K562 (cell line): ENCODE data around the gene GALT. TPM values are rescaled to one million over a fixed set of nuclear protein-coding genes. Genes with fewer than 3 reads are reported as not detected.

Source experiments
- ATAC-seq: fragments of 200-7000 bp; cut with Tn5 transposase; 3 replicates; pipeline ENCODE4 v1.9.1; 2020; ENCODE audit warnings: moderate library complexity
- BruUV-seq: library from RNA; stranded (reverse); fragments of 400-500 nt; replicated peaks from 2 replicates; lab custom pipeline; 2021; lab: Mats Ljungman, UMichigan
- CTCF ChIA-PET: fragments of 300-600 bp; formaldehyde crosslinking; extraction: SDS; loops from one replicate; lab custom pipeline; 2021; ENCODE audit warnings: low intra/inter-chr PET ratio; lab: Yijun Ruan, JAX
- POLR2A ChIA-PET: fragments of 300-600, 350-650 bp; sonication (Branson Sonifier 250); formaldehyde crosslinking; extraction: SDS; loops from one replicate; lab custom pipeline; 2021; ENCODE audit warnings: antibody characterized with exemption, inconsistent platforms; lab: Yijun Ruan, JAX
- DNase-seq, 4 experiments: peaks; one replicate each; pipeline versions ENCODE4 v3.0.0 to v3.0.0-alpha.2; 2011 to 2018; ENCODE audit warnings: low spot score in 3 of 4, mixed read lengths in 3 of 4; ENCODE audit errors: extremely low read depth in 1 of 4
- FAIRE-seq: peaks from 2 replicates; lab custom pipeline; 2011; peaks lifted over from hg19 to GRCh38; lab: Jason Lieb, UNC
- H2AFZ ChIP-seq: 2 replicates; pipeline ENCODE4 v1.6.0; 2011; ENCODE audit warnings: low read depth, low read length, control low read depth, inconsistent platforms
- H3K27ac ChIP-seq: fragments of 200-600 bp; 3 replicates; pipeline ENCODE4 v1.8.0; 2011; ENCODE audit warnings: low read depth, mild to moderate bottlenecking, control low read depth, inconsistent platforms, low read length, moderate library complexity, mixed read lengths; ENCODE audit errors: extremely low read depth
- H3K27me3 ChIP-seq, 2 experiments: fragments of 300-600 bp in 1 of 2; 2 replicates in 1 of 2; 3 replicates in 1 of 2; pipeline versions ENCODE4 v1.6.0 to v1.8.0; 2011; ENCODE audit warnings: inconsistent platforms in 2 of 2, low read length in 2 of 2, mild to moderate bottlenecking in 1 of 2, mixed read lengths in 1 of 2, moderate library complexity in 1 of 2; ENCODE audit not compliant: control insufficient read depth in 2 of 2, insufficient read depth in 2 of 2
- H3K36me3 ChIP-seq: fragments of 300-600 bp; 3 replicates; pipeline ENCODE4 v1.8.0; 2011; ENCODE audit warnings: mild to moderate bottlenecking, low read length, inconsistent platforms; ENCODE audit not compliant: control insufficient read depth, insufficient read depth
- H3K4me1 ChIP-seq, 2 experiments: fragments of 200-600 bp in 1 of 2; replicated peaks in 1 of 2; 2 replicates in 1 of 2; 3 replicates in 1 of 2; pipeline versions ENCODE4 v1.5.1 to v1.8.0; 2011; ENCODE audit warnings: inconsistent platforms in 2 of 2, low read length in 2 of 2, mild to moderate bottlenecking in 1 of 2, mixed read lengths in 1 of 2, moderate library complexity in 1 of 2; ENCODE audit not compliant: control insufficient read depth in 2 of 2, insufficient read depth in 2 of 2
- H3K4me2 ChIP-seq: 2 replicates; pipeline ENCODE4 v1.6.1; 2011; ENCODE audit warnings: low read length, control low read depth, inconsistent platforms, mixed read lengths; ENCODE audit not compliant: insufficient read depth
- H3K4me3 ChIP-seq: fragments of 200-600 bp; sonication (generic), shearing (Covaris generic); 2 replicates; pipeline ENCODE4 v1.5.1; 2016; ENCODE audit warnings: control low read depth, inconsistent platforms
- H3K79me2 ChIP-seq: fragments of 200-600 bp; 3 replicates; pipeline ENCODE4 v1.8.0; 2011; ENCODE audit warnings: low read length, inconsistent platforms; ENCODE audit not compliant: control insufficient read depth, insufficient read depth
- H3K9ac ChIP-seq, 2 experiments: 2 replicates each; pipeline versions ENCODE4 v1.6.0 to v1.6.1; 2011; ENCODE audit warnings: low read depth in 2 of 2, low read length in 2 of 2, control low read depth in 1 of 2, inconsistent platforms in 1 of 2, mild to moderate bottlenecking in 1 of 2, mixed read lengths in 1 of 2; ENCODE audit not compliant: insufficient read depth in 1 of 2
- H3K9me1 ChIP-seq: one replicate; pipeline ENCODE4 v1.6.0; 2011; ENCODE audit warnings: inconsistent platforms, mild to moderate bottlenecking, low read length, moderate library complexity; ENCODE audit not compliant: control insufficient read depth, insufficient read depth
- H3K9me3 ChIP-seq: replicated peaks from 2 replicates; pipeline ENCODE4 v1.5.1; 2011; ENCODE audit warnings: low read depth, low read length, inconsistent platforms; ENCODE audit not compliant: control insufficient read depth, insufficient read depth
- H4K20me1 ChIP-seq: replicated peaks from 2 replicates; pipeline ENCODE4 v1.6.1; 2011; ENCODE audit warnings: low read length, inconsistent platforms, mixed read lengths; ENCODE audit not compliant: control insufficient read depth, insufficient read depth
- ARID1B ChIP-seq: fragments of 450-650 bp; IDR thresholded peaks from 2 replicates; pipeline ENCODE4 v1.6.1; 2016; ENCODE audit warnings: antibody characterized with exemption, mild to moderate bottlenecking, inconsistent platforms
- EGR1 ChIP-seq: fragments of 450-650 bp; conservative IDR thresholded peaks from 2 replicates; pipeline ENCODE4 v1.6.1; 2017; ENCODE audit warnings: mild to moderate bottlenecking
- ELF2 ChIP-seq: fragments of 250-450 bp; sonication (Bioruptor Pico); IDR thresholded peaks from 2 replicates; pipeline ENCODE4 v1.5.0; 2021; ENCODE audit warnings: mild to moderate bottlenecking
- ETS1 ChIP-seq: conservative IDR thresholded peaks from 2 replicates; pipeline ENCODE4 v1.6.1; 2011; ENCODE audit warnings: low read depth, mild to moderate bottlenecking, low read length; ENCODE audit not compliant: control insufficient read depth
- KDM1A ChIP-seq, 2 experiments: fragments of 450-650 bp; IDR thresholded peaks; 2 replicates each; pipeline ENCODE4 v1.6.1; 2016; ENCODE audit warnings: mild to moderate bottlenecking in 2 of 2
- NR1H2 ChIP-seq: sonication (generic); formaldehyde crosslinking; IDR thresholded peaks from 2 replicates; pipeline ENCODE4 v1.4.0; 2020; ENCODE audit warnings: mild to moderate bottlenecking, missing genetic modification reagents
- PBX2 ChIP-seq, 2 experiments: IDR thresholded peaks in 1 of 2; conservative IDR thresholded peaks in 1 of 2; 2 replicates each; pipeline ENCODE4 v1.6.1; 2016; ENCODE audit warnings: low read depth in 2 of 2, mild to moderate bottlenecking in 1 of 2, missing compliant biosample characterization in 1 of 2, missing genetic modification characterization in 1 of 2, moderate library complexity in 1 of 2
- RNF2 ChIP-seq: sonication (generic); IDR thresholded peaks from 2 replicates; pipeline ENCODE4 v1.6.1; 2016
- SMAD2 ChIP-seq: fragments of 150-350 bp; IDR thresholded peaks from 2 replicates; pipeline ENCODE4 v1.6.1; 2014; ENCODE audit warnings: low read depth, mild to moderate bottlenecking, low read length
- TCF3 ChIP-seq: sonication (generic); formaldehyde crosslinking; IDR thresholded peaks from 2 replicates; pipeline ENCODE4 v1.4.0; 2020; ENCODE audit warnings: mild to moderate bottlenecking, missing genetic modification reagents
- TGIF2 ChIP-seq: sonication (generic); formaldehyde crosslinking; IDR thresholded peaks from 2 replicates; pipeline ENCODE4 v1.8.1; 2022; ENCODE audit warnings: mild to moderate bottlenecking, missing genetic modification reagents, moderate library complexity
- ZNF23 ChIP-seq: fragments of 250-450 bp; sonication (Bioruptor Pico); IDR thresholded peaks from 2 replicates; pipeline ENCODE4 v1.4.0; 2020; ENCODE audit warnings: mild to moderate bottlenecking
- ZSCAN32 ChIP-seq: fragments of 450-650 bp; formaldehyde crosslinking; IDR thresholded peaks from 2 replicates; pipeline ENCODE4 v1.4.0; 2020; ENCODE audit warnings: mild to moderate bottlenecking, moderate library complexity
- WGBS: fragments of 100-300 bp; shearing (Covaris generic); methylation state at CpG from one replicate; pipeline ENCODE4 v1.1.6; 2016; ENCODE audit warnings: low coverage, mixed read lengths; ENCODE audit not compliant: insufficient coverage; ENCODE audit errors: missing lambda C conversion rate; 5-methylcytosine and 5-hydroxymethylcytosine counted together
- in situ Hi-C: fragments of 300-500 bp; cut with MboI; formaldehyde crosslinking; loops from 4 replicates; pipeline ENCODE4 v1.15.0; 2018; ENCODE audit warnings: inconsistent platforms, mixed read lengths
- intact Hi-C: fragments of 100-400 bp; cut with micrococcal nuclease; formaldehyde crosslinking; loops from 2 replicates; pipeline ENCODE4 v1.14.2; 2022
- polyA plus RNA-seq, 8 experiments: library from polyadenylated mRNA; depleted of rRNA in 4 of 8; stranded (reverse) in 5 of 8; unstranded in 3 of 8; fragments of >200 nt; fragmentation: Nextera tagmentation in 2 of 8; fragmentation: Illumina TruSeq in 1 of 8; extraction: Ambion mirVana in 2 of 8; extraction: Trizol in 1 of 8; gene quantifications; 2 replicates each; pipeline versions ENCODE4 v1.2.1 to v1.2.3, GENCODE V29; 2011 to 2014; ENCODE audit warnings: inconsistent platforms in 1 of 8, missing spikeins in 1 of 8
- total RNA-seq, 7 experiments: library from RNA; depleted of rRNA in 6 of 7; stranded (reverse); fragments of >200 nt in 6 of 7; fragmentation: Illumina TruSeq in 2 of 7; extraction: Trizol in 2 of 7; gene quantifications; 2 replicates each; pipeline versions ENCODE4 v1.2.1 to v1.2.3, GENCODE V29; 2011 to 2021; ENCODE audit warnings: low replicate concordance in 1 of 7
- TF ChIP-seq, protein P1 (sequence below): sonication (generic); formaldehyde crosslinking; IDR thresholded peaks from 2 replicates; pipeline ENCODE4 v1.8.0; 2022; ENCODE audit warnings: missing genetic modification reagents, mild to moderate bottlenecking, borderline replicate concordance

GALT gene
- total and polyA plus RNA-seq, 9 of the 15 experiments (the other 6 are each of a cell fraction or from before 2014, with no cell fraction given): 7.3 to 29.2 (median 15.6) TPM

GRCh38 chr9:34607331-34607730, 39.1 kb upstream of the GALT start:
- Histone ChIP-seq H3K9me1 (no peaks in the 10 kb centered on the region), H3K4me3 (no peak overlapping the region), H3K4me2 (no peak overlapping the region), H3K36me3 (peaks cover 10% of the 10 kb centered on the region; the same call in 1 of the 3 replicates), H3K27me3 (no peaks in the 10 kb centered on the region), H4K20me1 (peaks cover 5% of the 10 kb centered on the region; the same call in 1 of the 2 replicates), H3K9me3 (no peaks in the 10 kb centered on the region), H3K4me1 (peaks cover 7 to 13% of the 10 kb centered on the region in 2 experiments; a peak in 4 of 5 replicates), H3K9ac (no peak overlapping the region), H3K79me2 (peaks cover 17% of the 10 kb centered on the region), H2AFZ (no peak overlapping the region), H3K27ac (no peak overlapping the region)
- FAIRE-seq: peak; percentile 80
- in situ Hi-C loops: loop anchor here (10.0 kb wide), 1 partner anchor 203 kb away; no protein-coding TSS in a partner anchor
- no TSS peak for BruUV-seq
- DNase-seq: peak; percentile 18 to 59 (median 39)
- 0% methylated on average over 2 of the region's 2 CpGs for WGBS
- intact Hi-C loops: no loop called here
- CTCF ChIA-PET: no interaction called here
- POLR2A ChIA-PET: interaction anchor here (0.6 to 0.7 kb wide), 3 partner anchors 87 to 262 kb away, joined by 3 read pairs; no protein-coding TSS in a partner anchor
- ATAC-seq: no peak
- TF ChIP-seq PBX2 (CRISPR knock-in tag; IDR thresholded peaks at IDR 0.05; ENCODE audit: low read depth): no peak
- no peak for TF ChIP-seq PBX2 (tag; conservative IDR thresholded peaks at IDR 0.05; ENCODE audit: low read depth)
- no peak for TF ChIP-seq EGR1
- no peak for TF ChIP-seq ZSCAN32 (CRISPR knock-in tag)
- TF ChIP-seq SMAD2: no peak
- TF ChIP-seq ELF2: no peak
- no peak for TF ChIP-seq ARID1B
- no peak for TF ChIP-seq TGIF2 (CRISPR knock-in tag)
- TF ChIP-seq ETS1: no peak
- no peak for TF ChIP-seq ZNF23 (CRISPR knock-in tag)
- peak; percentile 9 to 33; a peak in 2 of 4 replicates for TF ChIP-seq KDM1A (IDR thresholded peaks at IDR 0.05)
- TF ChIP-seq, protein P1, sequence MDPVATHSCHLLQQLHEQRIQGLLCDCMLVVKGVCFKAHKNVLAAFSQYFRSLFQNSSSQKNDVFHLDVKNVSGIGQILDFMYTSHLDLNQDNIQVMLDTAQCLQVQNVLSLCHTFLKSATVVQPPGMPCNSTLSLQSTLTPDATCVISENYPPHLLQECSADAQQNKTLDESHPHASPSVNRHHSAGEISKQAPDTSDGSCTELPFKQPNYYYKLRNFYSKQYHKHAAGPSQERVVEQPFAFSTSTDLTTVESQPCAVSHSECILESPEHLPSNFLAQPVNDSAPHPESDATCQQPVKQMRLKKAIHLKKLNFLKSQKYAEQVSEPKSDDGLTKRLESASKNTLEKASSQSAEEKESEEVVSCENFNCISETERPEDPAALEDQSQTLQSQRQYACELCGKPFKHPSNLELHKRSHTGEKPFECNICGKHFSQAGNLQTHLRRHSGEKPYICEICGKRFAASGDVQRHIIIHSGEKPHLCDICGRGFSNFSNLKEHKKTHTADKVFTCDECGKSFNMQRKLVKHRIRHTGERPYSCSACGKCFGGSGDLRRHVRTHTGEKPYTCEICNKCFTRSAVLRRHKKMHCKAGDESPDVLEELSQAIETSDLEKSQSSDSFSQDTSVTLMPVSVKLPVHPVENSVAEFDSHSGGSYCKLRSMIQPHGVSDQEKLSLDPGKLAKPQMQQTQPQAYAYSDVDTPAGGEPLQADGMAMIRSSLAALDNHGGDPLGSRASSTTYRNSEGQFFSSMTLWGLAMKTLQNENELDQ: no peak
- no peak for TF ChIP-seq RNF2
- TF ChIP-seq TCF3: peak; percentile 44
- TF ChIP-seq NR1H2 (CRISPR knock-in tag): no peak
